Activated CD4-positive, alpha-beta T cell treated with anti-CD3 and anti-CD28 coated beads, Interleukin-2, amount 10 ng/mL, durations not matched to agents 7 days and 5 days (primary cell): ENCODE data around the gene SATB2. TPM values are rescaled to one million over a fixed set of nuclear protein-coding genes. Genes with fewer than 3 reads are reported as not detected.

Source experiments
- CTCF ChIA-PET: fragments of 350-600 bp; sonication (Branson Sonifier 250); formaldehyde crosslinking; loops from one replicate; lab custom pipeline; 2021; ENCODE audit warnings: antibody characterized with exemption; lab: Charles Lee
- POLR2A ChIA-PET: fragments of 350-600 bp; sonication (Branson Sonifier 250); formaldehyde crosslinking; loops from one replicate; lab custom pipeline; 2021; ENCODE audit warnings: antibody characterized with exemption; lab: Charles Lee
- DNase-seq: peaks from one replicate; pipeline ENCODE4 v3.0.0-alpha.2; 2020
- H3K27ac Mint-ChIP-seq: one replicate; pipeline ENCODE4 v1.8.0; 2021; ENCODE audit warnings: mild to moderate bottlenecking, moderate library complexity, mixed read lengths
- H3K27me3 Mint-ChIP-seq: one replicate; pipeline ENCODE4 v1.8.0; 2021; ENCODE audit warnings: mixed read lengths
- H3K36me3 Mint-ChIP-seq: one replicate; pipeline ENCODE4 v1.8.0; 2021; ENCODE audit warnings: low read depth, mixed read lengths
- H3K4me1 Mint-ChIP-seq: one replicate; pipeline ENCODE4 v1.8.0; 2021; ENCODE audit warnings: mixed read lengths
- H3K4me3 Mint-ChIP-seq: one replicate; pipeline ENCODE4 v1.8.0; 2021; ENCODE audit warnings: mild to moderate bottlenecking, moderate library complexity, mixed read lengths
- H3K9me3 Mint-ChIP-seq: one replicate; pipeline ENCODE4 v1.8.0; 2021; ENCODE audit warnings: mixed read lengths
- total RNA-seq, 2 experiments: library from RNA; stranded (reverse); gene quantifications; one replicate each; pipeline ENCODE4 v1.2.3, GENCODE V29; 2021

Gene SATB2
- total RNA-seq, 2 experiments from 2014 or later: 0.02 to 0.07 TPM

GRCh38 chr2:199455210-199455544, 2.6 kb downstream of the SATB2 start:
- Mint-ChIP-seq H3K36me3 (peaks cover 2% of the 10 kb centered on the region), H3K9me3 (no peaks in the 10 kb centered on the region), H3K27me3 (peaks cover 62% of the 10 kb centered on the region), H3K4me1 (peaks cover 17% of the 10 kb centered on the region), H3K27ac (no peak overlapping the region), H3K4me3 (no peak overlapping the region)
- POLR2A ChIA-PET: no interaction called here
- CTCF ChIA-PET: interaction anchor here (0.9 to 1.2 kb wide), 2 partner anchors 10 to 1739 kb away, joined by 3 to 4 read pairs; no protein-coding TSS in a partner anchor
- no peak for DNase-seq

GRCh38 chr2:199452991-199453379, 4.8 kb downstream of the SATB2 start:
- H3K27me3 Mint-ChIP-seq: peaks cover 58% of the 10 kb centered on the region
- no peak for DNase-seq
- CTCF ChIA-PET: interaction anchor here (0.8 to 1.8 kb wide), 2 partner anchors 12 to 17 kb away, joined by 3 to 4 read pairs; no protein-coding TSS in a partner anchor
- no peak overlapping the region for H3K4me3 Mint-ChIP-seq
- peaks cover 10% of the 10 kb centered on the region for H3K4me1 Mint-ChIP-seq
- no peaks in the 10 kb centered on the region for H3K9me3 Mint-ChIP-seq
- POLR2A ChIA-PET: no interaction called here
- H3K27ac Mint-ChIP-seq: no peak overlapping the region
- no peaks in the 10 kb centered on the region for H3K36me3 Mint-ChIP-seq

GRCh38 chr2:199452260-199452990, 5.3 kb downstream of the SATB2 start:
- H3K9me3 Mint-ChIP-seq: no peaks in the 10 kb centered on the region
- peaks cover 58% of the 10 kb centered on the region for H3K27me3 Mint-ChIP-seq
- H3K36me3 Mint-ChIP-seq: no peaks in the 10 kb centered on the region
- no peak overlapping the region for H3K4me3 Mint-ChIP-seq
- no peak for DNase-seq
- H3K4me1 Mint-ChIP-seq: peaks cover 8% of the 10 kb centered on the region
- H3K27ac Mint-ChIP-seq: no peak overlapping the region
- CTCF ChIA-PET: interaction anchor here (1.8 kb wide), 1 partner anchor 17 kb away, joined by 4 read pairs; no protein-coding TSS in a partner anchor
- POLR2A ChIA-PET: no interaction called here

GRCh38 chr2:199449956-199450355, 7.8 kb downstream of the SATB2 start:
- CTCF ChIA-PET: no interaction called here
- DNase-seq: no peak
- H3K9me3 Mint-ChIP-seq: no peaks in the 10 kb centered on the region
- peaks cover 51% of the 10 kb centered on the region for H3K27me3 Mint-ChIP-seq
- H3K4me3 Mint-ChIP-seq: no peak overlapping the region
- H3K4me1 Mint-ChIP-seq: no peaks in the 10 kb centered on the region
- no peak overlapping the region for H3K27ac Mint-ChIP-seq
- POLR2A ChIA-PET: no interaction called here
- H3K36me3 Mint-ChIP-seq: no peaks in the 10 kb centered on the region

- Mint-ChIP-seq H3K9me3 (no peaks in the 10 kb centered on the region), H3K27me3 (peaks cover 54% of the 10 kb centered on the region), H3K27ac (no peak overlapping the region), H3K4me3 (no peak overlapping the region), H3K4me1 (no peaks in the 10 kb centered on the region), H3K36me3 (no peaks in the 10 kb centered on the region)
- POLR2A ChIA-PET: no interaction called here
- CTCF ChIA-PET: interaction anchor here (2.2 kb wide), 1 partner anchor 17 kb away, joined by 6 read pairs; no protein-coding TSS in a partner anchor
- DNase-seq: no peak
Observed at GRCh38 chr2:199449455-199449854, 8.3 kb downstream of the SATB2 start.

GRCh38 chr2:199446996-199447576, 10.7 kb downstream of the SATB2 start:
- no peaks in the 10 kb centered on the region for H3K36me3 Mint-ChIP-seq
- no peak for DNase-seq
- no peak overlapping the region for H3K27ac Mint-ChIP-seq
- ChIA-PET CTCF (interaction anchor here (2.2 kb wide), 1 partner anchor 20 kb away, joined by 6 read pairs; no protein-coding TSS in a partner anchor), POLR2A (no interaction called here)
- no peaks in the 10 kb centered on the region for H3K9me3 Mint-ChIP-seq
- peaks cover 46% of the 10 kb centered on the region for H3K27me3 Mint-ChIP-seq
- no peaks in the 10 kb centered on the region for H3K4me1 Mint-ChIP-seq
- no peak overlapping the region for H3K4me3 Mint-ChIP-seq

GRCh38 chr2:199444749-199445148, 13.0 kb downstream of the SATB2 start:
- H3K4me3 Mint-ChIP-seq: no peak overlapping the region
- no peaks in the 10 kb centered on the region for H3K4me1 Mint-ChIP-seq
- CTCF ChIA-PET: no interaction called here
- peaks cover 36% of the 10 kb centered on the region for H3K27me3 Mint-ChIP-seq
- POLR2A ChIA-PET: no interaction called here
- no peak for DNase-seq
- H3K9me3 Mint-ChIP-seq: no peaks in the 10 kb centered on the region
- no peak overlapping the region for H3K27ac Mint-ChIP-seq
- no peaks in the 10 kb centered on the region for H3K36me3 Mint-ChIP-seq

GRCh38 chr2:199443589-199444130, 14.1 kb downstream of the SATB2 start:
- H3K4me3 Mint-ChIP-seq: no peak overlapping the region
- no peaks in the 10 kb centered on the region for H3K4me1 Mint-ChIP-seq

GRCh38 chr2:199442173-199442572, 15.6 kb downstream of the SATB2 start:
- no peaks in the 10 kb centered on the region for H3K9me3 Mint-ChIP-seq
- no peaks in the 10 kb centered on the region for H3K36me3 Mint-ChIP-seq
- CTCF ChIA-PET: interaction anchor here (1.9 kb wide), 1 partner anchor 46 kb away, joined by 4 read pairs; no protein-coding TSS in a partner anchor
- H3K4me3 Mint-ChIP-seq: no peak overlapping the region
- peaks cover 25% of the 10 kb centered on the region for H3K27me3 Mint-ChIP-seq
- H3K27ac Mint-ChIP-seq: no peak overlapping the region
- POLR2A ChIA-PET: no interaction called here
- no peak for DNase-seq
- H3K4me1 Mint-ChIP-seq: no peaks in the 10 kb centered on the region

More at GRCh38 chr2:199443589-199444130, 14.1 kb downstream of the SATB2 start:
- ChIA-PET CTCF (no interaction called here), POLR2A (no interaction called here)
- no peaks in the 10 kb centered on the region for H3K36me3 Mint-ChIP-seq
- H3K27me3 Mint-ChIP-seq: peaks cover 32% of the 10 kb centered on the region
- no peaks in the 10 kb centered on the region for H3K9me3 Mint-ChIP-seq
- no peak for DNase-seq
- no peak overlapping the region for H3K27ac Mint-ChIP-seq

- H3K4me1 Mint-ChIP-seq: no peaks in the 10 kb centered on the region
- no peak overlapping the region for H3K27ac Mint-ChIP-seq
- no peaks in the 10 kb centered on the region for H3K9me3 Mint-ChIP-seq
- peaks cover 21% of the 10 kb centered on the region for H3K27me3 Mint-ChIP-seq
- H3K4me3 Mint-ChIP-seq: no peak overlapping the region
- CTCF ChIA-PET: interaction anchor here (1.9 kb wide), 1 partner anchor 47 kb away, joined by 4 read pairs; no protein-coding TSS in a partner anchor
- no peak for DNase-seq
- POLR2A ChIA-PET: no interaction called here
- H3K36me3 Mint-ChIP-seq: no peaks in the 10 kb centered on the region
Observed at GRCh38 chr2:199441759-199442158, 16.0 kb downstream of the SATB2 start.

GRCh38 chr2:199440118-199440517, 17.6 kb downstream of the SATB2 start:
- no peaks in the 10 kb centered on the region for H3K4me1 Mint-ChIP-seq
- no peak overlapping the region for H3K27ac Mint-ChIP-seq
- ChIA-PET POLR2A (no interaction called here), CTCF (no interaction called here)
- H3K9me3 Mint-ChIP-seq: no peaks in the 10 kb centered on the region
- peaks cover 19% of the 10 kb centered on the region for H3K27me3 Mint-ChIP-seq
- H3K36me3 Mint-ChIP-seq: no peaks in the 10 kb centered on the region
- no peak overlapping the region for H3K4me3 Mint-ChIP-seq
- no peak for DNase-seq

- Mint-ChIP-seq H3K36me3 (no peaks in the 10 kb centered on the region), H3K27me3 (peaks cover 13% of the 10 kb centered on the region), H3K4me3 (no peak overlapping the region), H3K4me1 (no peaks in the 10 kb centered on the region), H3K9me3 (no peaks in the 10 kb centered on the region), H3K27ac (no peak overlapping the region)
- no peak for DNase-seq
- ChIA-PET POLR2A (no interaction called here), CTCF (no interaction called here)
Observed at GRCh38 chr2:199439542-199439941, 18.2 kb downstream of the SATB2 start.

- no peak overlapping the region for H3K4me3 Mint-ChIP-seq
- no peak overlapping the region for H3K27ac Mint-ChIP-seq
- H3K27me3 Mint-ChIP-seq: peaks cover 11% of the 10 kb centered on the region
- ChIA-PET CTCF (no interaction called here), POLR2A (no interaction called here)
- DNase-seq: no peak
- no peaks in the 10 kb centered on the region for H3K36me3 Mint-ChIP-seq
- H3K9me3 Mint-ChIP-seq: no peaks in the 10 kb centered on the region
- H3K4me1 Mint-ChIP-seq: no peaks in the 10 kb centered on the region
Observed at GRCh38 chr2:199439066-199439465, 18.7 kb downstream of the SATB2 start.
